Stimulated activated CD4-positive, alpha-beta T cell treated with anti-CD3 and anti-CD28 coated beads, Interleukin-2, amount 100 ng/mL, for 48 hours (primary cell): ENCODE measurements around the gene ORC4.

Experiments used
- DNase-seq, 2 donors: peaks; one replicate each; pipeline ENCODE4 v3.0.0-alpha.2; 2020

Gene ORC4

GRCh38 chr2:148020111-148021058 is at the start of gene ORC4:
Gene ORC4 (minus strand): TSS chr2:148020737. CDS start chr2:147975958, 44,779 bp downstream.
- DNase-seq: peak; percentile 89 to 95

- DNase-seq: no peak
These were observed 47.3 kb upstream of the ORC4 start for GRCh38 chr2:148067801-148068200.

GRCh38 chr2:148065936-148066335 is 45.4 kb upstream of the ORC4 start:
- no peak for DNase-seq

GRCh38 chr2:148063633-148064032 is 43.1 kb upstream of the ORC4 start:
- no peak for DNase-seq

GRCh38 chr2:148058641-148059040 is 38.1 kb upstream of the ORC4 start:
- no peak for DNase-seq

- no peak for DNase-seq
These were observed 32.1 kb upstream of the ORC4 start for GRCh38 chr2:148052687-148053086.

- DNase-seq: no peak
These were observed 28.7 kb upstream of the ORC4 start for GRCh38 chr2:148049284-148049683.

GRCh38 chr2:148048475-148049221 is 28.1 kb upstream of the ORC4 start:
- no peak for DNase-seq

GRCh38 chr2:148046802-148047201 is 26.3 kb upstream of the ORC4 start:
- DNase-seq: no peak

- no peak for DNase-seq
These were observed 23.8 kb upstream of the ORC4 start for GRCh38 chr2:148044322-148044721.

GRCh38 chr2:148042219-148042618 is 21.7 kb upstream of the ORC4 start:
- DNase-seq: no peak

- DNase-seq: no peak
These were observed 19.2 kb upstream of the ORC4 start for GRCh38 chr2:148039783-148040182.

- no peak for DNase-seq
These were observed 11.7 kb upstream of the ORC4 start for GRCh38 chr2:148032215-148032614.

- no peak for DNase-seq
These were observed 10.6 kb upstream of the ORC4 start for GRCh38 chr2:148031152-148031551.

- DNase-seq: no peak
These were observed 8.2 kb upstream of the ORC4 start for GRCh38 chr2:148028781-148029180.

GRCh38 chr2:148027822-148028221 is 7.3 kb upstream of the ORC4 start:
- DNase-seq: no peak

GRCh38 chr2:148026573-148026972 is 6.0 kb upstream of the ORC4 start:
- no peak for DNase-seq

GRCh38 chr2:148023861-148024260 is 3.3 kb upstream of the ORC4 start:
- no peak for DNase-seq

GRCh38 chr2:148022882-148023281 is 2.3 kb upstream of the ORC4 start:
- DNase-seq: no peak

GRCh38 chr2:148022351-148022750 is 1.8 kb upstream of the ORC4 start:
- DNase-seq: no peak

- no peak for DNase-seq
These were observed 1.3 kb upstream of the ORC4 start for GRCh38 chr2:148021886-148022285.

GRCh38 chr2:148021059-148021861 is 723 bp upstream of the ORC4 start, which contains the start of gene MBD5:
Gene MBD5 (plus strand): TSS chr2:148021091.
- peak; percentile 19 for DNase-seq

GRCh38 chr2:148014616-148015015 is 5.9 kb downstream of the ORC4 start:
- DNase-seq: no peak
